Smooth muscle cell (in vitro differentiated cells): ENCODE results near the gene PHF12. TPM values are rescaled to one million over a fixed set of nuclear protein-coding genes. Genes with fewer than 3 reads are reported as not detected.

Source experiments
- DNase-seq: peaks from one replicate; lab custom pipeline; 2025; ENCODE audit not compliant: unreplicated experiment; lab: John Stamatoyannopoulos, UW
- H2AFZ ChIP-seq: fragments of 200-600 bp; sonication (generic); 2 replicates; pipeline ENCODE4 v1.6.0; 2016; ENCODE audit warnings: antibody characterized with exemption, low read depth, mild to moderate bottlenecking
- H3F3A ChIP-seq: fragments of 200-600 bp; sonication (generic); 2 replicates; pipeline ENCODE4 v1.6.0; 2017; ENCODE audit warnings: antibody characterized with exemption, low read depth
- H3K27ac ChIP-seq: fragments of 200-600 bp; sonication (generic); 2 replicates; pipeline ENCODE4 v1.5.1; 2016; ENCODE audit warnings: low read depth, mild to moderate bottlenecking
- H3K27me3 ChIP-seq: fragments of 200-600 bp; sonication (generic); 2 replicates; pipeline ENCODE4 v1.6.1; 2016; ENCODE audit warnings: low read depth, mild to moderate bottlenecking
- H3K36me3 ChIP-seq: fragments of 200-600 bp; sonication (generic); 2 replicates; pipeline ENCODE4 v1.5.1; 2016; ENCODE audit warnings: low read depth
- H3K4me1 ChIP-seq: fragments of 200-600 bp; sonication (generic); 2 replicates; pipeline ENCODE4 v1.5.1; 2016; ENCODE audit warnings: low read depth
- H3K4me2 ChIP-seq: fragments of 200-600 bp; sonication (generic); 2 replicates; pipeline ENCODE4 v1.6.0; 2016; ENCODE audit warnings: mild to moderate bottlenecking
- H3K4me3 ChIP-seq: fragments of 200-600 bp; sonication (generic); 2 replicates; pipeline ENCODE4 v1.5.1; 2016; ENCODE audit warnings: mild to moderate bottlenecking
- H3K79me2 ChIP-seq: fragments of 200-600 bp; sonication (generic); 2 replicates; pipeline ENCODE4 v1.6.0; 2016; ENCODE audit warnings: low read depth, mild to moderate bottlenecking
- H3K9ac ChIP-seq: fragments of 200-600 bp; sonication (generic); 2 replicates; pipeline ENCODE4 v1.6.0; 2016; ENCODE audit warnings: low read depth
- H3K9me3 ChIP-seq: fragments of 200-600 bp; sonication (generic); replicated peaks from 2 replicates; pipeline ENCODE4 v1.5.1; 2016; ENCODE audit warnings: low read depth
- H4K20me1 ChIP-seq: fragments of 200-600 bp; sonication (generic); 2 replicates; pipeline ENCODE4 v1.6.0; 2016; ENCODE audit warnings: low read depth
- WGBS: methylation state at CpG from one replicate; pipeline ENCODE4 v1.1.7; 2016; ENCODE audit warnings: low lambda C conversion rate; 5-methylcytosine and 5-hydroxymethylcytosine counted together
- polyA plus RNA-seq: library from polyadenylated mRNA; unstranded; fragments of >200 nt; fragmentation: Nextera tagmentation; extraction: Ambion mirVana; gene quantifications from 2 replicates; pipeline ENCODE4 v1.2.1, GENCODE V29; 2016
- total RNA-seq: library from RNA; depleted of rRNA; stranded (reverse); fragments of >200 nt; gene quantifications from 2 replicates; pipeline ENCODE4 v1.2.3, GENCODE V29; 2014
- TF ChIP-seq, protein P1 (sequence below): fragments of 200-600 bp; sonication (generic); IDR thresholded peaks from 2 replicates; pipeline ENCODE4 v1.5.1; 2017; ENCODE audit warnings: borderline replicate concordance, mild to moderate bottlenecking, antibody characterized with exemption; ENCODE audit not compliant: insufficient read depth, poor library complexity, severe bottlenecking

Gene PHF12
- total and polyA plus RNA-seq, 2 experiments from 2014 or later: 14.0 to 18.9 TPM

DNA sequence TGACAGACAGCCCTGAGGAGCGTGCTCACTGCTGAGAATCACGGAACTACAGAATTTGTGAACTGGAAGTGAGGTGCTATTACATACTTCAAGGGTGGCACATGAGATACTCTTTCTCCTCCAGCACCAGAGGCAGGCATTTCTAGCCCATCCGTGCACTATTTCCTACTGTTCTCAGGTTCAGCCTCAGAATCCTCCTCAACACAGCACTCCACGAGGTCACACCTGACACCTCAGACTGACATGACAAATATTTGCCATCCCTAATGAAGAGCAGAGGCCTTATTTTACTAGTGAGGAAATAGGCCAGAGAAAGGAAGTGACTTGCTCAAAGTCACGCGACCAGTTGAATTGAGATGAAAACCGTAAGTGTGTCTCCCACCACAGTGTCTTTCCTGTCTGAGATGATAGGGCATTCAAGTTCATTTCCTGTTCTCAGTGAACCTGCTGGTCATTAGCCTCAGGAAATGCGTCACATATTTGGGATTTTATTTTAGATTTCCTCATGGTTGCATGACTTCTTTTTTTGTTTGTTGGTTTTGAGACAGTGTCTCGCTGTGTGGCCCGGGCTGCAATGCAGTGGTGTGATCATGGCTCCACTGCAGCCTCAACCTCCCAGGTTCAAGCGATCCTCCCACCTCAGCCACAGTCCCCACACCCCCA lies 30.9 kb upstream of the PHF12 start:
- Histone ChIP-seq H3K9me3 (no peaks in the 10 kb centered on the region), H3K36me3 (no peaks in the 10 kb centered on the region), H4K20me1 (no peaks in the 10 kb centered on the region), H3K27ac (no peak overlapping the region), H3K4me3 (no peak overlapping the region), H3K79me2 (no peaks in the 10 kb centered on the region), H3K4me2 (no peak overlapping the region), H3K4me1 (peaks cover 22% of the 10 kb centered on the region), H3F3A (no peaks in the 10 kb centered on the region), H3K27me3 (peaks cover 20% of the 10 kb centered on the region), H2AFZ (no peak overlapping the region), H3K9ac (no peak overlapping the region)
- no peak for DNase-seq
- TF ChIP-seq, protein P1, sequence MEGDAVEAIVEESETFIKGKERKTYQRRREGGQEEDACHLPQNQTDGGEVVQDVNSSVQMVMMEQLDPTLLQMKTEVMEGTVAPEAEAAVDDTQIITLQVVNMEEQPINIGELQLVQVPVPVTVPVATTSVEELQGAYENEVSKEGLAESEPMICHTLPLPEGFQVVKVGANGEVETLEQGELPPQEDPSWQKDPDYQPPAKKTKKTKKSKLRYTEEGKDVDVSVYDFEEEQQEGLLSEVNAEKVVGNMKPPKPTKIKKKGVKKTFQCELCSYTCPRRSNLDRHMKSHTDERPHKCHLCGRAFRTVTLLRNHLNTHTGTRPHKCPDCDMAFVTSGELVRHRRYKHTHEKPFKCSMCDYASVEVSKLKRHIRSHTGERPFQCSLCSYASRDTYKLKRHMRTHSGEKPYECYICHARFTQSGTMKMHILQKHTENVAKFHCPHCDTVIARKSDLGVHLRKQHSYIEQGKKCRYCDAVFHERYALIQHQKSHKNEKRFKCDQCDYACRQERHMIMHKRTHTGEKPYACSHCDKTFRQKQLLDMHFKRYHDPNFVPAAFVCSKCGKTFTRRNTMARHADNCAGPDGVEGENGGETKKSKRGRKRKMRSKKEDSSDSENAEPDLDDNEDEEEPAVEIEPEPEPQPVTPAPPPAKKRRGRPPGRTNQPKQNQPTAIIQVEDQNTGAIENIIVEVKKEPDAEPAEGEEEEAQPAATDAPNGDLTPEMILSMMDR: no peak
- WGBS: 88% methylated on average over 11 of the region's 11 CpGs

DNA sequence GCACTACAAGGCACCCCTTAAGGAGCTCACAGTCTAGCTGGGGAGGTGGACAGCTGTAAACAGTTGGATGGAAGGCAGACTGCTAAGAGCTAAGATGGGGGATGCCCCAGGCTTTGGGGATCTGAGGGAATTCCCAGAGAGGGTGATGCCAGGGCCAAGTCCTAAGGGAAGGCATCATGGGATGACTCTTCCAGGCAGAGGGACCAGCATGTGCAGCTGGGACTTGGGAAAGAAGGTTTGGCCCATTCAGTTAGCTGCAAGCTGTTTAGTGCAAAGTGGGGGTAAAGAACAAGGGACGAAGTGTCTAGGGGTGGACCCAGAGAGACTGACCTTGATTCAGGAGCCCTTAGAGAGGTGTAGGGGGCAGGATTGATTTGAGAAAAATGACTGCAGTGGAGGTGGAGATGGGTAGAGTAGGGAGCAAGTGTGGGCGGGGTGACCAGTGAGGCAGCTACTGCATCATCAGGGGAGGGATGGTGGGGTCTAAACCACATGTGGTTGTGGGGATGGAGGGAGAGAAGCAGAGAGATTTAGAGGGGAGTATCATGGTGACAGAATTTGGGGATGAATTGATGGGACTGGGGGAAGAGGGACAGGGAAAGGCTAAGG lies 27.1 kb upstream of the PHF12 start:
- Histone ChIP-seq H3K79me2 (no peaks in the 10 kb centered on the region), H3K9ac (no peak overlapping the region), H3K4me2 (no peak overlapping the region), H3K4me1 (no peaks in the 10 kb centered on the region), H3K4me3 (no peak overlapping the region), H3K36me3 (no peaks in the 10 kb centered on the region), H3F3A (no peaks in the 10 kb centered on the region), H3K27ac (no peak overlapping the region), H4K20me1 (no peaks in the 10 kb centered on the region), H3K9me3 (no peaks in the 10 kb centered on the region), H2AFZ (no peak overlapping the region), H3K27me3 (no peaks in the 10 kb centered on the region)
- no peak for DNase-seq
- 94% methylated on average over 2 of the region's 2 CpGs for WGBS
- TF ChIP-seq, protein P1: no peak

DNA sequence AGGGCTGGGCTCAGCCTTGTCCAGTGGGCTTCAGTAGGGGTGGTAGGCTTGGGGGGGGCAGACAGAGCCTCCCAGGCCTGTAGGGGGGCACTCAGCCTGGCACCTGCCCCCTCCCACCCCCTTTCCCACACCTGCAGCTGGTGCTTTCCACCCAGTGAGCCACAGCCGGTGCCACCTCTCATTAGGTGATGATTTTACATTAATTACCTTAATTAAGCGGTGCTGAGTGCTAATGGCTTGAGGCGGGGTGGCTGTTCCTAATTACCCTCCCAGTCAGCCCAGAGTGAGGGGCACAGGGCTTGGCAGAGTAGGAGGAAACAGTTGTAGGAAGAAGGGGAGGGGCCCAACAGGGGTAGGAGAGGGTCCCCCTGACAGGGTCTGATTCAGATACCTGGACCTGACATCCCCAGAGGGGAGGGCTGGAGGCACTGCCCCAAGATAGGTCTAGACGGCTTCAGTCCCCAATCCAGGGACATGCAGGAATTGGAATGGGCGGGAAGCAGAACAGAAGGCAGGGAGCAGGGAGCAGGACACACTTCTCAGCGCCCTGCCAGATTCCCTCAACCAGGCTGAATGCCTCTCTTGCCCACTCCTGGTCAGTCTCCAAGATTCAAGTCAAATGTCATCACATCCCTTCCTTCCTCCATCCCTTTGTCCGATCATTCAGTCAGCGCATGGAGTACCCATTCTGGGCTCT lies 26.5 kb upstream of the PHF12 start:
- Histone ChIP-seq H3K9ac (no peak overlapping the region), H3K27ac (no peak overlapping the region), H3K36me3 (no peaks in the 10 kb centered on the region), H3K9me3 (no peaks in the 10 kb centered on the region), H2AFZ (no peak overlapping the region), H3K4me3 (no peak overlapping the region), H3F3A (no peaks in the 10 kb centered on the region), H4K20me1 (no peaks in the 10 kb centered on the region), H3K27me3 (no peaks in the 10 kb centered on the region), H3K4me1 (no peaks in the 10 kb centered on the region), H3K79me2 (no peaks in the 10 kb centered on the region), H3K4me2 (no peak overlapping the region)
- TF ChIP-seq, protein P1: no peak
- DNase-seq: no peak
- 79% methylated on average over 8 of the region's 8 CpGs for WGBS
